ENCODE measurements around the gene GLI2. TPM values are rescaled to one million over a fixed set of nuclear protein-coding genes. Genes with fewer than 3 reads are reported as not detected.

Gene GLI2
- total RNA-seq, 1 experiment from 2014 or later = 6.2 TPM

- TF ChIP-seq, protein P1, sequence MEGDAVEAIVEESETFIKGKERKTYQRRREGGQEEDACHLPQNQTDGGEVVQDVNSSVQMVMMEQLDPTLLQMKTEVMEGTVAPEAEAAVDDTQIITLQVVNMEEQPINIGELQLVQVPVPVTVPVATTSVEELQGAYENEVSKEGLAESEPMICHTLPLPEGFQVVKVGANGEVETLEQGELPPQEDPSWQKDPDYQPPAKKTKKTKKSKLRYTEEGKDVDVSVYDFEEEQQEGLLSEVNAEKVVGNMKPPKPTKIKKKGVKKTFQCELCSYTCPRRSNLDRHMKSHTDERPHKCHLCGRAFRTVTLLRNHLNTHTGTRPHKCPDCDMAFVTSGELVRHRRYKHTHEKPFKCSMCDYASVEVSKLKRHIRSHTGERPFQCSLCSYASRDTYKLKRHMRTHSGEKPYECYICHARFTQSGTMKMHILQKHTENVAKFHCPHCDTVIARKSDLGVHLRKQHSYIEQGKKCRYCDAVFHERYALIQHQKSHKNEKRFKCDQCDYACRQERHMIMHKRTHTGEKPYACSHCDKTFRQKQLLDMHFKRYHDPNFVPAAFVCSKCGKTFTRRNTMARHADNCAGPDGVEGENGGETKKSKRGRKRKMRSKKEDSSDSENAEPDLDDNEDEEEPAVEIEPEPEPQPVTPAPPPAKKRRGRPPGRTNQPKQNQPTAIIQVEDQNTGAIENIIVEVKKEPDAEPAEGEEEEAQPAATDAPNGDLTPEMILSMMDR (IDR thresholded peaks at IDR 0.05) = no peak
- TF ChIP-seq POLR2AphosphoS5 (IDR thresholded peaks at IDR 0.05; ENCODE audit: low read depth, low read length) (no peak), TCF7L2 (IDR thresholded peaks at IDR 0.05; ENCODE audit: low read depth, low read length) (no peak), SIN3A (IDR thresholded peaks at IDR 0.05; ENCODE audit: borderline replicate concordance, insufficient read depth, low read depth, low read length) (no peak)
- TF ChIP-seq, protein P2, sequence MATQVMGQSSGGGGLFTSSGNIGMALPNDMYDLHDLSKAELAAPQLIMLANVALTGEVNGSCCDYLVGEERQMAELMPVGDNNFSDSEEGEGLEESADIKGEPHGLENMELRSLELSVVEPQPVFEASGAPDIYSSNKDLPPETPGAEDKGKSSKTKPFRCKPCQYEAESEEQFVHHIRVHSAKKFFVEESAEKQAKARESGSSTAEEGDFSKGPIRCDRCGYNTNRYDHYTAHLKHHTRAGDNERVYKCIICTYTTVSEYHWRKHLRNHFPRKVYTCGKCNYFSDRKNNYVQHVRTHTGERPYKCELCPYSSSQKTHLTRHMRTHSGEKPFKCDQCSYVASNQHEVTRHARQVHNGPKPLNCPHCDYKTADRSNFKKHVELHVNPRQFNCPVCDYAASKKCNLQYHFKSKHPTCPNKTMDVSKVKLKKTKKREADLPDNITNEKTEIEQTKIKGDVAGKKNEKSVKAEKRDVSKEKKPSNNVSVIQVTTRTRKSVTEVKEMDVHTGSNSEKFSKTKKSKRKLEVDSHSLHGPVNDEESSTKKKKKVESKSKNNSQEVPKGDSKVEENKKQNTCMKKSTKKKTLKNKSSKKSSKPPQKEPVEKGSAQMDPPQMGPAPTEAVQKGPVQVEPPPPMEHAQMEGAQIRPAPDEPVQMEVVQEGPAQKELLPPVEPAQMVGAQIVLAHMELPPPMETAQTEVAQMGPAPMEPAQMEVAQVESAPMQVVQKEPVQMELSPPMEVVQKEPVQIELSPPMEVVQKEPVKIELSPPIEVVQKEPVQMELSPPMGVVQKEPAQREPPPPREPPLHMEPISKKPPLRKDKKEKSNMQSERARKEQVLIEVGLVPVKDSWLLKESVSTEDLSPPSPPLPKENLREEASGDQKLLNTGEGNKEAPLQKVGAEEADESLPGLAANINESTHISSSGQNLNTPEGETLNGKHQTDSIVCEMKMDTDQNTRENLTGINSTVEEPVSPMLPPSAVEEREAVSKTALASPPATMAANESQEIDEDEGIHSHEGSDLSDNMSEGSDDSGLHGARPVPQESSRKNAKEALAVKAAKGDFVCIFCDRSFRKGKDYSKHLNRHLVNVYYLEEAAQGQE (IDR thresholded peaks at IDR 0.05; ENCODE audit: insufficient read depth in 1 of 2, low read depth in 2 of 2, low read length in 1 of 2) = no peak
- CTCF ChIA-PET = no interaction called here
- Histone ChIP-seq H3K27ac (ENCODE audit: low read length) (no peak overlapping the region), H3K4me3 (ENCODE audit: low read depth in 2 of 2, low read length in 2 of 2) (no peak overlapping the region), H3K9me3 (ENCODE audit: control insufficient read depth, insufficient read depth, low read depth, low read length) (no peaks in the 10 kb centered on the region), H3K36me3 (ENCODE audit: control insufficient read depth, insufficient read depth, low read length) (no peaks in the 10 kb centered on the region), H3K4me1 (ENCODE audit: control insufficient read depth, insufficient read depth, low read length) (no peaks in the 10 kb centered on the region), H3K27me3 (ENCODE audit: control insufficient read depth, insufficient read depth, low read length) (no peaks in the 10 kb centered on the region)
- ATAC-seq (no peak), DNase-seq (ENCODE audit: low read depth, low spot score) (no peak)
- in situ Hi-C loops (cut with HindIII; ENCODE audit: low pct_unique_long_range_greater_than_20kb, low sequenced_read_pairs) (no loop called here), intact Hi-C loops (cut with micrococcal nuclease; ENCODE audit: unreplicated experiment) (no loop called here)
- no TSS peak for BruUV-seq (replicated peaks)
- POLR2A ChIA-PET = no interaction called here
Measured at GRCh38 chr2:120709608-120710041, 26.0 kb upstream of the GLI2 start.

DNA sequence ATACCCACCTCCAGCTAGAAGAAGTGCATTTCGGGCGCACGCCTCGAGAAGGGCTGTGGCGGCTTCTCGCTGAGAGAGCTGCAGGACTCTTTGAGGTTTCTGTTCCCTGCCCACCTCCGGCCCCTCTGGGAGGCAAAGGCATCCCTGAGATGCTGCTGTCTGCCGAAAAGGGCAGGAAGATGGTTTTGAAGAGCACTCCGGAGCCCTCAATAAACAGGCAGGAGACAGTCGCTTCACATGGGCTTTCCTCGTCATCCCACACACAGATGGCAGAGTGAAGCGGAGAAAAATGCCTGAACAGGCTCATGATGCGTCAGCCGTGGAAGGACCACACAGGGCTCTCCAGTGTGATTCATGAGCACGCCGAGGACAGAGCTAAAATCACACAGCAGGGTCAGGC, 25.4 kb upstream of the GLI2 start:
- intact Hi-C loops (cut with micrococcal nuclease; ENCODE audit: unreplicated experiment) = no loop called here

More for the DNA sequence above, 25.4 kb upstream of the GLI2 start:
- no peak overlapping the region for H3K4me3 ChIP-seq (ENCODE audit: low read depth in 2 of 2, low read length in 2 of 2)
- no peaks in the 10 kb centered on the region for H3K27me3 ChIP-seq (ENCODE audit: control insufficient read depth, insufficient read depth, low read length)
- POLR2A ChIA-PET = no interaction called here
- DNase-seq (ENCODE audit: low read depth, low spot score) = no peak
- TF ChIP-seq TCF7L2 (IDR thresholded peaks at IDR 0.05; ENCODE audit: low read depth, low read length) = no peak
- TF ChIP-seq, protein P2 (IDR thresholded peaks at IDR 0.05; ENCODE audit: insufficient read depth in 1 of 2, low read depth in 2 of 2, low read length in 1 of 2) = no peak
- TF ChIP-seq POLR2AphosphoS5 (IDR thresholded peaks at IDR 0.05; ENCODE audit: low read depth, low read length) = no peak
- no peak for TF ChIP-seq SIN3A (IDR thresholded peaks at IDR 0.05; ENCODE audit: borderline replicate concordance, insufficient read depth, low read depth, low read length)
- TF ChIP-seq, protein P1 (IDR thresholded peaks at IDR 0.05) = no peak
- no peak for ATAC-seq
- H3K36me3 ChIP-seq (ENCODE audit: control insufficient read depth, insufficient read depth, low read length) = no peaks in the 10 kb centered on the region
- BruUV-seq (replicated peaks) = no TSS peak
- no peaks in the 10 kb centered on the region for H3K9me3 ChIP-seq (ENCODE audit: control insufficient read depth, insufficient read depth, low read depth, low read length)
- CTCF ChIA-PET = interaction anchor here (0.6 kb wide), 1 partner anchor 361 kb away, joined by 5 read pairs; no protein-coding TSS in a partner anchor
- no peak overlapping the region for H3K27ac ChIP-seq (ENCODE audit: low read length)
- in situ Hi-C loops (cut with HindIII; ENCODE audit: low pct_unique_long_range_greater_than_20kb, low sequenced_read_pairs) = no loop called here
- H3K4me1 ChIP-seq (ENCODE audit: control insufficient read depth, insufficient read depth, low read length) = no peaks in the 10 kb centered on the region
